Adipocyte (in vitro differentiated cells): ENCODE results near the gene IP6K2.
"Not testable (repeated sequence)": the region's sequence is repeated elsewhere in the genome, so short reads cannot be mapped to it uniquely, and the experiment has no call there.

Experiments used
- DNase-seq: peaks from one replicate; pipeline ENCODE4 v3.0.0-alpha.2; 2015; ENCODE audit warnings: low read depth
- H3K27me3 ChIP-seq: replicated peaks from 2 replicates; pipeline ENCODE4 v1.7.0; 2013; ENCODE audit warnings: mild to moderate bottlenecking, low read length, moderate library complexity; ENCODE audit not compliant: control insufficient read depth, insufficient read depth
- H3K36me3 ChIP-seq: 2 replicates; pipeline ENCODE4 v1.7.0; 2013; ENCODE audit warnings: low read length, mild to moderate bottlenecking, moderate library complexity; ENCODE audit not compliant: control insufficient read depth, insufficient read depth, severe bottlenecking
- H3K4me1 ChIP-seq: 2 replicates; pipeline ENCODE4 v1.7.0; 2013; ENCODE audit warnings: mild to moderate bottlenecking, low read length, moderate library complexity; ENCODE audit not compliant: control insufficient read depth, insufficient read depth
- H3K4me3 ChIP-seq: 2 replicates; pipeline ENCODE4 v1.7.0; 2013; ENCODE audit warnings: mild to moderate bottlenecking, low read length, moderate library complexity
- H3K9ac ChIP-seq: 2 replicates; pipeline ENCODE4 v1.7.0; 2013; ENCODE audit warnings: mild to moderate bottlenecking, low read length, moderate library complexity
- H3K9me3 ChIP-seq: 2 replicates; pipeline ENCODE4 v1.7.0; 2013; ENCODE audit warnings: mild to moderate bottlenecking, low read length, moderate library complexity; ENCODE audit not compliant: control insufficient read depth

IP6K2 gene

GRCh38 chr3:48743773-48744172, 26.8 kb upstream of the IP6K2 start:
- no peak for DNase-seq
- no peak overlapping the region for H3K9ac ChIP-seq
- peaks cover 45% of the 10 kb centered on the region for H3K4me1 ChIP-seq
- peaks cover 39% of the 10 kb centered on the region for H3K36me3 ChIP-seq
- peaks cover 5% of the 10 kb centered on the region for H3K9me3 ChIP-seq
- H3K4me3 ChIP-seq = no peak overlapping the region
- H3K27me3 ChIP-seq = no peaks in the 10 kb centered on the region

GRCh38 chr3:48741226-48741625, 24.2 kb upstream of the IP6K2 start:
- H3K4me3 ChIP-seq, DNase-seq, H3K9me3 ChIP-seq, H3K27me3 ChIP-seq: not testable (repeated sequence)
- Histone ChIP-seq H3K9ac (peak overlapping the region; percentile 86), H3K36me3 (peaks cover 15% of the 10 kb centered on the region), H3K4me1 (peaks cover 57% of the 10 kb centered on the region)

DNA sequence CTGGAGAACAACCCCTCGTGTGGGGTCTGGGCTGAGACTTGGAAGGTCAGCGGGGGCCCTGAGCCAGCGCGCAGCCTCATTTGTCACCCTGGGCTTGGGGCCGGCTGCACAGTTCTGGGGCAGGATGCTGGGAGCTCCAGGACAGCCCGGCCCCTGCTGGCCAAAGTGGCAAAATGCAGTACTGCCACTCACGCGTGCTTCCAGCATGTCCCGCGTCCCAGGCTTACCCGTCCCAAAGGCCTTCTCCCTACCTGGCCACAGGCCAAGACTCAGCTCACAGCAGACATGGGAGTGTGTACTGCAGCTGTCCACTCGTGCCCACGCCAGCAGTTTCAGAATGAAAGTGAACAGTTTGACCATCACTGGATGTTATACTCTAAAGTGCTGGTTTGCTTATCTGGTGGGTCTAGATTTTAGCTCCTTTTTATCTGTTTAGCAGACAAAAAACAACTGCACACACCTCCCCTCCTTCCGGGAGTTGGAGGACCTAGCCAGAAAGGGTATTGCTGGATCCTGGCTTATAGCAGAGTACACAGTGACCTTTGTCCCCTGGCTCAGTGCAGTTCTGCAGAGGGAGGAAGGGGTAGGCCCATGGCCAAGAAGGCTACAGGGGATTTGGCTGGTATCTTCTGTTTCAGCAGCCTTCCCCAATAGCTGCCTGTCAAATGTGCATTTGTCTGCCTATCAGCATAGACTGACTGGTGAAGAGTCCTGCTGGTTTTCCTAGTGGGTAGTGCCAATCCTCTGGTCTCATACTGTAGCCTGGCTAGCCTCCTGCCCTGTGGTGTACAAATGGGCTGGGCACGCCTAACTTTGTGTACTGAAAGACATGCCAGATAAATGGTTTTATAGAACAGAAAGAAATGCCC, 23.2 kb upstream of the IP6K2 start:
- peaks cover 64% of the 10 kb centered on the region for H3K4me1 ChIP-seq
- peak; percentile 92 for DNase-seq
- H3K4me3 ChIP-seq = peak overlapping the region; percentile 59
- H3K9me3 ChIP-seq = peaks cover under 1% of the 10 kb centered on the region
- H3K27me3 ChIP-seq = no peaks in the 10 kb centered on the region
- H3K36me3 ChIP-seq = peaks cover 4% of the 10 kb centered on the region
- H3K9ac ChIP-seq = peak overlapping the region; percentile 86

- no peak overlapping the region for H3K4me3 ChIP-seq
- H3K9me3 ChIP-seq = no peaks in the 10 kb centered on the region
- H3K9ac ChIP-seq = peak overlapping the region; percentile 86
- H3K36me3 ChIP-seq = peaks cover 2% of the 10 kb centered on the region
- no peak for DNase-seq
- H3K27me3 ChIP-seq = no peaks in the 10 kb centered on the region
- H3K4me1 ChIP-seq = peaks cover 66% of the 10 kb centered on the region
Observed at GRCh38 chr3:48739617-48739954, 22.6 kb upstream of the IP6K2 start.

DNA sequence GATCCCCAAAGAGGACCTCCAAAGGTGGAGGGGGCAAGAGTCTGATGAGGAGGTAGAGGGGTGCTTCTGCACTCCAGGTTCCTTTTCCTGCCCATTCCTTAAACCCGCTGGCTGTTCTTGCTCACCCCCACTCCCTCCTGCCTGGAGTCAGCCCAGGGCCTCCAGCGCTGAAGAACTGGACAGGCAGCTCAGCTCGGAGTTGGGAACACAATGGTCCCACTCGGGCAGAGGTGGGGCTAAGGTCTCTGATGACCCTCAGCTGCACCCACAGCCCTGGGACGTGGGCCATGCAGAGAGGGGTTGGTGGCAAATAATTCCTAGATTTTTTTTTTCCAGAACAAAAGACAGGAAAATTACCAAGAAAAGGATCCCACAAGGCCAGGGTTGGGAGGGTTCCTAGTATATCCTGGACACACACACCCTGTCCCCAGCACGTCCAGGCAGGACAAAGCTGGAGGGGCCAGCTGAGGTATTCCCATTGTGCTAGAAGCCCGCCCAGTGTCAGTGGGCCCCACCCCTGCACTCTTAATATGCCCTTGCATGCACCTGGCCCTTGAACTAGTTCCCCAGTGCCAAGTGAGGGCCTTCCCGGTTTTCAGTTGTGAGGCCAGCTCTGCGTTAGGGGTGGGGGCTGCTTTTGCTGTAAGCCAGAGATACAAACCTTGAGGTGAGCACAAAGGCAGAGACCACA, 22.1 kb upstream of the IP6K2 start:
- H3K27me3 ChIP-seq = no peaks in the 10 kb centered on the region
- H3K36me3 ChIP-seq = no peaks in the 10 kb centered on the region
- peak overlapping the region; percentile 86 for H3K9ac ChIP-seq
- H3K4me3 ChIP-seq = no peak overlapping the region
- no peak for DNase-seq
- no peaks in the 10 kb centered on the region for H3K9me3 ChIP-seq
- H3K4me1 ChIP-seq = peaks cover 66% of the 10 kb centered on the region

DNA sequence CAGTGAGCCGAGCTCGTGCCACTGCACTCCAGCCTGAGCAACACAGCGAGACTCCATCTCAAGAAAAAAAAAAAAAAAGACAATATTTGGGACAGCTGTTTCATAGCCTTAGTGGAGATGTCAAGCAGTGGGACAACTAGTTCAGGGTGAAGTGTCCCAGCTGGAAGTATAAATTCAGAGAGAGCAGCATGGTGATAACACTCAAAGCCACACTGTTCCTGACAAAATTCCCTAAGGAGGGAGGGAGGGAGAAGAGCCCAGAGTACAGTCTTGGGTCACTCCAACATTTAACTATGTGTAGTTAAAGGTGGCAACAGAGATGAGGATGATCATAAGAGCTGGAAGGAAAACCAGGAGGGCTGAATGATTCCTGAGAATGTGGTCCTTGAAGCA, 21.1 kb upstream of the IP6K2 start:
- H3K4me1 ChIP-seq = peaks cover 66% of the 10 kb centered on the region
- H3K9me3 ChIP-seq = no peaks in the 10 kb centered on the region
- no peaks in the 10 kb centered on the region for H3K27me3 ChIP-seq
- H3K9ac ChIP-seq = peak overlapping the region; percentile 86
- no peak for DNase-seq
- no peak overlapping the region for H3K4me3 ChIP-seq
- no peaks in the 10 kb centered on the region for H3K36me3 ChIP-seq

GRCh38 chr3:48735075-48735767, 18.2 kb upstream of the IP6K2 start:
- H3K9ac ChIP-seq = peak overlapping the region; percentile 73
- H3K9me3 ChIP-seq, H3K27me3 ChIP-seq, H3K36me3 ChIP-seq: not testable (repeated sequence)
- H3K4me3 ChIP-seq = peak overlapping the region; percentile 33
- DNase-seq = peak; percentile 43
- H3K4me1 ChIP-seq = peaks cover 45% of the 10 kb centered on the region

DNA sequence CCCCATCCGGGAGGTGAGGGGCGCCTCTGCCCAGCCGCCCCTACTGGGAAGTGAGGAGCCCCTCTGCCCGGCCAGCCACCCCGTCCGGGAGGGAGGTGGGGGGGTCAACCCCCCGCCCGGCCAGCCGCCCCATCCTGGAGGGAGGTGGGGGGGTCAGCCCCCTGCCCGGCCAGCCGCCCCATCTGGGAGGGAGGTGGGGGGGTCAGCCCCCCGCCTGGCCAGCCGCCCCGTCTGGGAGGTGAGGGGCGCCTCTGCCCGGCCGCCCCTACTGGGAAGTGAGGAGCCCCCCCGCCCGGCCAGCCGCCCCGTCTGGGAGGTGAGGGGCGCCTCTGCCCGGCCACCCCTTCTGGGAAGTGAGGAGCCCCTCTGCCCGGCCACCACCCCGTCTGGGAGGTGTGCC, 17.5 kb upstream of the IP6K2 start:
- H3K27me3 ChIP-seq, H3K9ac ChIP-seq, H3K36me3 ChIP-seq, DNase-seq, H3K9me3 ChIP-seq, H3K4me3 ChIP-seq: not testable (repeated sequence)
- H3K4me1 ChIP-seq = peaks cover 40% of the 10 kb centered on the region

DNA sequence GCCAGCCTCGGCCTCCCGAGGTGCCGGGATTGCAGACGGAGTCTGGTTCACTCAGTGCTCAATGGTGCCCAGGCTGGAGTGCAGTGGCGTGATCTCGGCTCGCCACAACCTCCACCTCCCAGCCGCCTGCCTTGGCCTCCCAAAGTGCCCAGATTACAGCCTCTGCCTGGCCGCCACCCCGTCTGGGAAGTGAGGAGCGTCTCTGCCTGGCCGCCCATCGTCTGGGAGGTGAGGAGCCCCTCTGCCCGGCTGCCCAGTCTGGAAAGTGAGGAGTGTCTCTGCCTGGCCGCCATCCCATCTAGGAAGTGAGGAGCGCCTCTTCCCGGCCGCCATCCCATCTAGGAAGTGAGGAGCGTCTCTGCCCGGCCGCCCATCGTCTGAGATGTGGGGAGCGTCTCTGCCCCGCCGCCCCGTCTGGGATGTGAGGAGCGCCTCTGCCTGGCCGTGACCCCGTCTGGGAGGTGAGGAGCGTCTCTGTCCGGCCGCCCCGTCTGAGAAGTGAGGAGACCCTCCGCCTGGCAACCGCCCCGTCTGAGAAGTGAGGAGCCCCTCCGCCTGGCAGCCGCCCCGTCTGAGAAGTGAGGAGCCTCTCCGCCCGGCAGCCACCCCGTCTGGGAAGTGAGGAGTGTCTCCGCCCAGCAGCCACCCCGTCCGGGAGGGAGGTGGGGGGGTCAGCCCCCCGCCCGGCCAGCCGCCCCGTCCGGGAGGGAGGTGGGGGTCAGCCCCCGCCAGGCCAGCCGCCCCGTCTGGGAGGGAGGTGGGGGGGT, 16.9 kb upstream of the IP6K2 start:
- peaks cover 34% of the 10 kb centered on the region for H3K4me1 ChIP-seq
- DNase-seq, H3K9ac ChIP-seq, H3K4me3 ChIP-seq, H3K9me3 ChIP-seq, H3K36me3 ChIP-seq, H3K27me3 ChIP-seq: not testable (repeated sequence)

DNA sequence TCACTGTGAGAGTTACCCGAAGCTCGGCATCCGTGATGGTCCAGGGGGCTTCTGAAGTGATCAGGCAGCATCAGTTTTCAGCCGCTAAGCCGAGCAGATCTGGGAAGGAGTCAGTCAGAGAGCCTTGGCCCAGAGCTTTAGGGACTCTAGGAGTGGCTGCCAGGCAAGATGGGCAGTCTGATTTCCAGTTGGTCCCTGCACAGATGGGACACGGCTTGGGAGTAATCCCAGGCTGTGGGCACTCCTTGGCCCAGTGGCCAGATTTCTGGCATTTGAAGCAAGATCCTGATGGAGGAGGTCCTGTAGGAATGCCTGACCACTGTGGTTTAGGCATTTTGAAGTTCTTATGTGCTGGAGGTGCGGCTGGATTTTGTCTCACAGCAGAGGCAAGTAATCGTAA, 10.5 kb upstream of the IP6K2 start:
- Histone ChIP-seq H3K4me1 (peaks cover 10% of the 10 kb centered on the region), H3K27me3 (no peaks in the 10 kb centered on the region), H3K36me3 (no peaks in the 10 kb centered on the region), H3K9ac (no peak overlapping the region), H3K4me3 (no peak overlapping the region), H3K9me3 (no peaks in the 10 kb centered on the region)
- DNase-seq = no peak
